Keratinocyte (primary cell): ENCODE data around the gene SLC25A25. TPM values are rescaled to one million over a fixed set of nuclear protein-coding genes. Genes with fewer than 3 reads are reported as not detected.

Source experiments
- DNase-seq: peaks from one replicate; pipeline ENCODE4 v3.0.0-alpha.2; 2011; ENCODE audit warnings: low read depth, missing footprints, low spot score
- FAIRE-seq: peaks from 2 replicates; lab custom pipeline; 2011; peaks lifted over from hg19 to GRCh38; lab: Jason Lieb, UNC
- H2AFZ ChIP-seq: 2 replicates; pipeline ENCODE4 v1.6.0; 2012; ENCODE audit warnings: low read length, control low read depth, inconsistent platforms; ENCODE audit not compliant: control insufficient read depth
- H3K27ac ChIP-seq: 2 replicates; pipeline ENCODE4 v1.5.1; 2011; ENCODE audit warnings: low read length; ENCODE audit not compliant: control insufficient read depth, insufficient read depth
- H3K27me3 ChIP-seq: 3 replicates; pipeline ENCODE4 v1.6.0; 2011; ENCODE audit warnings: low read length; ENCODE audit not compliant: control insufficient read depth, insufficient read depth; ENCODE audit errors: extremely low read depth
- H3K36me3 ChIP-seq, 2 experiments: 2 replicates in 1 of 2; 3 replicates in 1 of 2; pipeline ENCODE4 v1.5.1; 2011; ENCODE audit warnings: low read length in 2 of 2, mild to moderate bottlenecking in 1 of 2; ENCODE audit not compliant: control insufficient read depth in 2 of 2, insufficient read depth in 2 of 2; ENCODE audit errors: extremely low read depth in 1 of 2
- H3K4me1 ChIP-seq: 3 replicates; pipeline ENCODE4 v1.5.1; 2011; ENCODE audit warnings: low read length; ENCODE audit not compliant: control insufficient read depth, insufficient read depth; ENCODE audit errors: extremely low read depth
- H3K4me2 ChIP-seq: 3 replicates; pipeline ENCODE4 v1.6.0; 2011; ENCODE audit warnings: low read depth, low read length; ENCODE audit not compliant: control insufficient read depth, insufficient read depth; ENCODE audit errors: extremely low read depth
- H3K4me3 ChIP-seq, 3 experiments: fragments of 200-600 bp in 1 of 3; sonication (generic) in 1 of 3; 2 replicates in 2 of 3; 3 replicates in 1 of 3; pipeline ENCODE4 v1.5.1; 2011 to 2016; ENCODE audit warnings: low read length in 3 of 3, mild to moderate bottlenecking in 3 of 3, control low read depth in 2 of 3, inconsistent platforms in 1 of 3, low read depth in 1 of 3, mixed read lengths in 1 of 3, mixed run types in 1 of 3, moderate library complexity in 1 of 3; ENCODE audit not compliant: control insufficient read depth in 2 of 3, insufficient read depth in 2 of 3; ENCODE audit errors: extremely low read depth in 1 of 3
- H3K79me2 ChIP-seq: 2 replicates; pipeline ENCODE4 v1.6.0; 2012; ENCODE audit warnings: low read length; ENCODE audit not compliant: control insufficient read depth, insufficient read depth
- H3K9ac ChIP-seq: 3 replicates; pipeline ENCODE4 v1.6.0; 2011; ENCODE audit warnings: low read length; ENCODE audit not compliant: control insufficient read depth, insufficient read depth; ENCODE audit errors: extremely low read depth
- H3K9me1 ChIP-seq: 3 replicates; pipeline ENCODE4 v1.6.0; 2011; ENCODE audit warnings: low read length; ENCODE audit not compliant: control insufficient read depth, insufficient read depth; ENCODE audit errors: extremely low read depth
- H3K9me3 ChIP-seq: 2 replicates; pipeline ENCODE4 v1.5.1; 2012; ENCODE audit warnings: low read depth, low read length; ENCODE audit not compliant: control insufficient read depth
- H4K20me1 ChIP-seq: 3 replicates; pipeline ENCODE4 v1.6.0; 2011; ENCODE audit warnings: low read length; ENCODE audit not compliant: control insufficient read depth, insufficient read depth; ENCODE audit errors: extremely low read depth
- EZH2 ChIP-seq: IDR thresholded peaks from one replicate; pipeline ENCODE4 v1.6.1; 2012; ENCODE audit warnings: inconsistent platforms, mild to moderate bottlenecking, low read length, moderate library complexity
- dilution Hi-C: fragments of 300-500 bp; cut with MboI; formaldehyde crosslinking; loops from one replicate; pipeline ENCODE4 v1.7.0; 2020; ENCODE audit warnings: low sequenced_read_pairs; ENCODE audit not compliant: extremely low pct_ligation_motif_present
- polyA plus RNA-seq, 5 experiments: library from polyadenylated mRNA; depleted of rRNA in 3 of 5; stranded (reverse) in 3 of 5; stranded (forward) in 1 of 5; unstranded in 1 of 5; fragments of >200 nt; gene quantifications; 1 replicate in 1 of 5; 2 replicates in 3 of 5; 3 replicates in 1 of 5; pipeline versions ENCODE4 v1.2.1 to v1.2.3, GENCODE V29; 2011 to 2012; ENCODE audit warnings: missing spikeins in 2 of 5, low read depth in 1 of 5, low replicate concordance in 1 of 5
- TF ChIP-seq, protein P1 (sequence below), 3 experiments: IDR thresholded peaks in 1 of 3; conservative IDR thresholded peaks in 1 of 3; optimal IDR thresholded peaks in 1 of 3; 2 replicates in 2 of 3; 3 replicates in 1 of 3; pipeline versions ENCODE3 to v1.5.1; 2011; ENCODE audit warnings: low read length in 3 of 3, mild to moderate bottlenecking in 3 of 3, moderate library complexity in 2 of 3, control low read depth in 1 of 3, inconsistent platforms in 1 of 3; ENCODE audit not compliant: insufficient read depth in 2 of 3; ENCODE audit errors: extremely low read depth in 1 of 3

Gene SLC25A25
- polyA plus RNA-seq, 1 donor (not counting 4 experiments of a cell fraction or from before 2014, with no cell fraction given) = 6.5 TPM

DNA sequence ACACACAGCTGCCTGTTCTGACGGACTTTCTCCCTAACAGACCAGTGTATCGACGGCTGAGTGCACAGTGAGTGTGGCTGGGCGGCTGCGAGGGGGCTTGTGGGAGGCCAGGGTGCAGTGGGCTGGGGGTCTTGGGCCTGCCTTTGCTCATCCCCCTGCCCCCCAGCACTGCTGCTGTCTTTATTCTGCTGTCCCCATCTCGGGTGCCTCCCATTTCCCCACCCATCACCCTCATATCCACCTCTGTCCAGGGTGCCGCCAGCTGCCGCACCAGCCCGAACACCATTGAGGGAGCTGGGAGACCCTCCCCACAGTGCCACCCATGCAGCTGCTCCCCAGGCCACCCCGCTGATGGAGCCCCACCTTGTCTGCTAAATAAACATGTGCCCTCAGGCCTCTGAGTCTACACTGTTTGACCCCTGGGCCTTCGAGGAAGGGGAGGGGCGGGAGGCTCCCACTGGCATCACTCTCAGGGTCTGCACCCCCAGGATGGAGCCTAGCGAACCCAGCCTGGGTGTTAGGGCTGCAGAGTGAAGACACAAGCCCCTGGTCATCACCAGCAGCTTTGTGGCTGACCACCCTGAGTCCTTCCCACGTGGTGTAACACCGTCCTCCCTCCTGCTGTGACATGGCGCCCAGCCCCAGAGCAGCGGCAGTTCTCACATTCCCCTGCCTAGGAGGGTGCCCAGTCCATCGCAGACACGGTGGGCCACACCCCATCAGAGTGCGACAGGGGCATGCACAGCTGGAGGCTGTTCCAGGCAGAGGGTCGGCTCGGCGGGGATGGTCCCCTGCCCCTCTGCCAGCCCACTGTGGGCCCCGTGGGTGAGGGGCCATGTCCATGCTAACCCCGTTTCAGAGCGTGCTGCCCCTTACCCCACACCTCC, 85.3 kb downstream of the SLC25A25 start:
- no peaks in the 10 kb centered on the region for H3K27me3 ChIP-seq
- no peaks in the 10 kb centered on the region for H3K9me1 ChIP-seq
- peaks cover 22% of the 10 kb centered on the region for H3K4me1 ChIP-seq
- H3K36me3 ChIP-seq = no peaks in the 10 kb centered on the region
- no peak overlapping the region for H2AFZ ChIP-seq
- DNase-seq (no peak), FAIRE-seq (no peak)
- H3K79me2 ChIP-seq = no peaks in the 10 kb centered on the region
- H3K27ac ChIP-seq = no peak overlapping the region
- H4K20me1 ChIP-seq = no peaks in the 10 kb centered on the region
- TF ChIP-seq, protein P1, sequence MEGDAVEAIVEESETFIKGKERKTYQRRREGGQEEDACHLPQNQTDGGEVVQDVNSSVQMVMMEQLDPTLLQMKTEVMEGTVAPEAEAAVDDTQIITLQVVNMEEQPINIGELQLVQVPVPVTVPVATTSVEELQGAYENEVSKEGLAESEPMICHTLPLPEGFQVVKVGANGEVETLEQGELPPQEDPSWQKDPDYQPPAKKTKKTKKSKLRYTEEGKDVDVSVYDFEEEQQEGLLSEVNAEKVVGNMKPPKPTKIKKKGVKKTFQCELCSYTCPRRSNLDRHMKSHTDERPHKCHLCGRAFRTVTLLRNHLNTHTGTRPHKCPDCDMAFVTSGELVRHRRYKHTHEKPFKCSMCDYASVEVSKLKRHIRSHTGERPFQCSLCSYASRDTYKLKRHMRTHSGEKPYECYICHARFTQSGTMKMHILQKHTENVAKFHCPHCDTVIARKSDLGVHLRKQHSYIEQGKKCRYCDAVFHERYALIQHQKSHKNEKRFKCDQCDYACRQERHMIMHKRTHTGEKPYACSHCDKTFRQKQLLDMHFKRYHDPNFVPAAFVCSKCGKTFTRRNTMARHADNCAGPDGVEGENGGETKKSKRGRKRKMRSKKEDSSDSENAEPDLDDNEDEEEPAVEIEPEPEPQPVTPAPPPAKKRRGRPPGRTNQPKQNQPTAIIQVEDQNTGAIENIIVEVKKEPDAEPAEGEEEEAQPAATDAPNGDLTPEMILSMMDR (optimal IDR thresholded peaks at IDR 0.05 in 1 of 3, IDR thresholded peaks at IDR 0.05 in 1 of 3, conservative IDR thresholded peaks at IDR 0.05 in 1 of 3; ENCODE audit: extremely low read depth in 1 of 3, insufficient read depth in 2 of 3, low read length in 3 of 3) = no peak
- TF ChIP-seq EZH2 = no peak
- no peak overlapping the region for H3K4me2 ChIP-seq
- no peak overlapping the region for H3K4me3 ChIP-seq
- H3K9me3 ChIP-seq = no peaks in the 10 kb centered on the region
- H3K9ac ChIP-seq = no peak overlapping the region
- dilution Hi-C loops = no loop called here

DNA sequence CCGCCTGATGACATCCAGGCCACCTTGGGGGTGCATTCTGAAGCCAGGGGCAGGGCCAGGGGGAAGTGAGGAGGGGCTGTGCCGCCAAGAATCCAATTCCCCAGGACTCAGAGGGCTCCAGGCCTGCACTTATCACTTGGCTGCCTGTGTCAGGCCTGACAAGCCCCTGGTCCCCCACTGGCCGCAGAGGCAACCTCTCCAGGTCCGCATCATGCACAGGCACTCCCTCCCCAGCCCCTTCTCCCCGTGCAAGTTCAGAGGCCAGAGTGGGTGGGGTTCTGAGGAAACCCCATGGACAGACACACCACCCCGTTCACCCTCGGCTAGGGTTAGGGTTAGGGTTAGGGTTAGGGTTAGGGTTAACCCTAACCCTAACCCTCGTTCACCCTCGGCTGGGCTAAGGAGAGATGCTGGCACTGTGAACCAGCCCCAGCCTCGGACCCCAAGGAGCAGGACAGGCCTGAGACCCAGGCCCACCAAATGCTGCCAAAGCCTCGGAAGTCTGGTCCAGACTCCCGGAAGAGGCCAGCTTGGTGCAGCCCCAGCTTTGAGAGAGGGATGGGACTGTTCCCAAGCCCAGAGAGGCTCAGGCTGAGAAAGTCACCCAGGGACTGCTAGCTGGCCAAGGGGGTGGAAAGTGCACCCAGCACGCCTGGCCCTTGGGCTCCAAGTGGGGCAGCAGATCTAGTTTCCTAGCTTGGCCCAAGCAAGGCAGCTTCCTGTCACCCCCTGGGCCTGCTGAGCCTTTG, 86.1 kb downstream of the SLC25A25 start:
- no peaks in the 10 kb centered on the region for H3K9me3 ChIP-seq
- no peaks in the 10 kb centered on the region for H3K9me1 ChIP-seq
- no peak for FAIRE-seq
- H3K4me3 ChIP-seq = no peak overlapping the region
- DNase-seq = no peak
- no peak overlapping the region for H3K27ac ChIP-seq
- dilution Hi-C loops = no loop called here
- no peak overlapping the region for H3K4me2 ChIP-seq
- no peak overlapping the region for H3K9ac ChIP-seq
- H4K20me1 ChIP-seq = no peaks in the 10 kb centered on the region
- no peaks in the 10 kb centered on the region for H3K79me2 ChIP-seq
- TF ChIP-seq EZH2 = no peak
- TF ChIP-seq, protein P1 (optimal IDR thresholded peaks at IDR 0.05 in 1 of 3, IDR thresholded peaks at IDR 0.05 in 1 of 3, conservative IDR thresholded peaks at IDR 0.05 in 1 of 3; ENCODE audit: extremely low read depth in 1 of 3, insufficient read depth in 2 of 3, low read length in 3 of 3) = no peak
- H3K36me3 ChIP-seq = no peaks in the 10 kb centered on the region
- H3K4me1 ChIP-seq = peaks cover 13% of the 10 kb centered on the region
- H3K27me3 ChIP-seq = no peaks in the 10 kb centered on the region
- H2AFZ ChIP-seq = no peak overlapping the region
